Measurements from ENCODE around the gene ERBB3.

DNA sequence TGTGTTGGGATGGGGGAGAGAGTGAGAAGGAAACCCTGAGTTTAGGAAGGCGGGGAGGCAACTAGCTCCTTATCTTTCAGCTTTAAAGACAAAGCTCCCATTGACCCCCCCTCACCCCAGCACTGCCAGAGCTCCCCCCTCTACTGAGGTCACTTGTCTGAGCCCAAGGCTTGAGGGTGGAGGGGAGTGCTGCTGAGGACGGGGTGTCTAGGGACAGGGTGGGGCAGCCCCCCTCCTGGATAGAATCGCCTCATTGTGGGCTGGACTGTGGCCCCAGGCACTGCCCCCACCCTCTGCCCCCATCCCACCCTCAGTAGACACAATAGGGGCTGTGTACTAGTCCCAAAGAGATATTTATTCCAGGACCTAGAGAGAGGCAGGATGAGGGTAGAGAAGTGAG is 3.0 kb downstream of the ERBB3 start:
- TF ChIP-seq, protein P1, sequence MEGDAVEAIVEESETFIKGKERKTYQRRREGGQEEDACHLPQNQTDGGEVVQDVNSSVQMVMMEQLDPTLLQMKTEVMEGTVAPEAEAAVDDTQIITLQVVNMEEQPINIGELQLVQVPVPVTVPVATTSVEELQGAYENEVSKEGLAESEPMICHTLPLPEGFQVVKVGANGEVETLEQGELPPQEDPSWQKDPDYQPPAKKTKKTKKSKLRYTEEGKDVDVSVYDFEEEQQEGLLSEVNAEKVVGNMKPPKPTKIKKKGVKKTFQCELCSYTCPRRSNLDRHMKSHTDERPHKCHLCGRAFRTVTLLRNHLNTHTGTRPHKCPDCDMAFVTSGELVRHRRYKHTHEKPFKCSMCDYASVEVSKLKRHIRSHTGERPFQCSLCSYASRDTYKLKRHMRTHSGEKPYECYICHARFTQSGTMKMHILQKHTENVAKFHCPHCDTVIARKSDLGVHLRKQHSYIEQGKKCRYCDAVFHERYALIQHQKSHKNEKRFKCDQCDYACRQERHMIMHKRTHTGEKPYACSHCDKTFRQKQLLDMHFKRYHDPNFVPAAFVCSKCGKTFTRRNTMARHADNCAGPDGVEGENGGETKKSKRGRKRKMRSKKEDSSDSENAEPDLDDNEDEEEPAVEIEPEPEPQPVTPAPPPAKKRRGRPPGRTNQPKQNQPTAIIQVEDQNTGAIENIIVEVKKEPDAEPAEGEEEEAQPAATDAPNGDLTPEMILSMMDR (IDR thresholded peaks at IDR 0.05), result no peak
- TF ChIP-seq RORB (CRISPR knock-in tag; IDR thresholded peaks at IDR 0.05) (no peak), FOXJ3 (CRISPR knock-in tag; IDR thresholded peaks at IDR 0.05; ENCODE audit: borderline replicate concordance) (no peak), JUN (CRISPR knock-in tag; IDR thresholded peaks at IDR 0.05) (no peak), IRF2 (CRISPR knock-in tag; IDR thresholded peaks at IDR 0.05; ENCODE audit: borderline replicate concordance, low read depth) (no peak), NFYB (CRISPR knock-in tag; conservative IDR thresholded peaks at IDR 0.05; ENCODE audit: low read depth) (no peak), CREB1 (CRISPR knock-in tag; IDR thresholded peaks at IDR 0.05) (no peak), ZBTB21 (CRISPR knock-in tag; IDR thresholded peaks at IDR 0.05; ENCODE audit: borderline replicate concordance) (no peak), ZNF232 (CRISPR knock-in tag; IDR thresholded peaks at IDR 0.05) (no peak), CREM (CRISPR knock-in tag; IDR thresholded peaks at IDR 0.05) (no peak)
- TF ChIP-seq, protein P2, sequence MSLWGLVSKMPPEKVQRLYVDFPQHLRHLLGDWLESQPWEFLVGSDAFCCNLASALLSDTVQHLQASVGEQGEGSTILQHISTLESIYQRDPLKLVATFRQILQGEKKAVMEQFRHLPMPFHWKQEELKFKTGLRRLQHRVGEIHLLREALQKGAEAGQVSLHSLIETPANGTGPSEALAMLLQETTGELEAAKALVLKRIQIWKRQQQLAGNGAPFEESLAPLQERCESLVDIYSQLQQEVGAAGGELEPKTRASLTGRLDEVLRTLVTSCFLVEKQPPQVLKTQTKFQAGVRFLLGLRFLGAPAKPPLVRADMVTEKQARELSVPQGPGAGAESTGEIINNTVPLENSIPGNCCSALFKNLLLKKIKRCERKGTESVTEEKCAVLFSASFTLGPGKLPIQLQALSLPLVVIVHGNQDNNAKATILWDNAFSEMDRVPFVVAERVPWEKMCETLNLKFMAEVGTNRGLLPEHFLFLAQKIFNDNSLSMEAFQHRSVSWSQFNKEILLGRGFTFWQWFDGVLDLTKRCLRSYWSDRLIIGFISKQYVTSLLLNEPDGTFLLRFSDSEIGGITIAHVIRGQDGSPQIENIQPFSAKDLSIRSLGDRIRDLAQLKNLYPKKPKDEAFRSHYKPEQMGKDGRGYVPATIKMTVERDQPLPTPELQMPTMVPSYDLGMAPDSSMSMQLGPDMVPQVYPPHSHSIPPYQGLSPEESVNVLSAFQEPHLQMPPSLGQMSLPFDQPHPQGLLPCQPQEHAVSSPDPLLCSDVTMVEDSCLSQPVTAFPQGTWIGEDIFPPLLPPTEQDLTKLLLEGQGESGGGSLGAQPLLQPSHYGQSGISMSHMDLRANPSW (CRISPR knock-in tag; conservative IDR thresholded peaks at IDR 0.05; ENCODE audit: low read depth), result no peak
- TF ChIP-seq, protein P3, sequence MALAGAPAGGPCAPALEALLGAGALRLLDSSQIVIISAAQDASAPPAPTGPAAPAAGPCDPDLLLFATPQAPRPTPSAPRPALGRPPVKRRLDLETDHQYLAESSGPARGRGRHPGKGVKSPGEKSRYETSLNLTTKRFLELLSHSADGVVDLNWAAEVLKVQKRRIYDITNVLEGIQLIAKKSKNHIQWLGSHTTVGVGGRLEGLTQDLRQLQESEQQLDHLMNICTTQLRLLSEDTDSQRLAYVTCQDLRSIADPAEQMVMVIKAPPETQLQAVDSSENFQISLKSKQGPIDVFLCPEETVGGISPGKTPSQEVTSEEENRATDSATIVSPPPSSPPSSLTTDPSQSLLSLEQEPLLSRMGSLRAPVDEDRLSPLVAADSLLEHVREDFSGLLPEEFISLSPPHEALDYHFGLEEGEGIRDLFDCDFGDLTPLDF (CRISPR knock-in tag; IDR thresholded peaks at IDR 0.05), result no peak
- TF ChIP-seq, protein P4, sequence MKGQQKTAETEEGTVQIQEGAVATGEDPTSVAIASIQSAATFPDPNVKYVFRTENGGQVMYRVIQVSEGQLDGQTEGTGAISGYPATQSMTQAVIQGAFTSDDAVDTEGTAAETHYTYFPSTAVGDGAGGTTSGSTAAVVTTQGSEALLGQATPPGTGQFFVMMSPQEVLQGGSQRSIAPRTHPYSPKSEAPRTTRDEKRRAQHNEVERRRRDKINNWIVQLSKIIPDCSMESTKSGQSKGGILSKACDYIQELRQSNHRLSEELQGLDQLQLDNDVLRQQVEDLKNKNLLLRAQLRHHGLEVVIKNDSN (CRISPR knock-in tag; IDR thresholded peaks at IDR 0.05), result no peak
